K562 treated with DMSO at 1 percent for 4 hours (cell line): Measurements from ENCODE around the gene MS4A14. TPM values are rescaled to one million over a fixed set of nuclear protein-coding genes. Genes with fewer than 3 reads are reported as not detected.

Experiments
- total RNA-seq: library from RNA; unstranded; fragments of 300-600 nt; gene quantifications from 2 replicates; pipeline ENCODE4 v1.2.3, GENCODE V29; 2022; ENCODE audit not compliant: insufficient read depth

Gene MS4A14, protein sequence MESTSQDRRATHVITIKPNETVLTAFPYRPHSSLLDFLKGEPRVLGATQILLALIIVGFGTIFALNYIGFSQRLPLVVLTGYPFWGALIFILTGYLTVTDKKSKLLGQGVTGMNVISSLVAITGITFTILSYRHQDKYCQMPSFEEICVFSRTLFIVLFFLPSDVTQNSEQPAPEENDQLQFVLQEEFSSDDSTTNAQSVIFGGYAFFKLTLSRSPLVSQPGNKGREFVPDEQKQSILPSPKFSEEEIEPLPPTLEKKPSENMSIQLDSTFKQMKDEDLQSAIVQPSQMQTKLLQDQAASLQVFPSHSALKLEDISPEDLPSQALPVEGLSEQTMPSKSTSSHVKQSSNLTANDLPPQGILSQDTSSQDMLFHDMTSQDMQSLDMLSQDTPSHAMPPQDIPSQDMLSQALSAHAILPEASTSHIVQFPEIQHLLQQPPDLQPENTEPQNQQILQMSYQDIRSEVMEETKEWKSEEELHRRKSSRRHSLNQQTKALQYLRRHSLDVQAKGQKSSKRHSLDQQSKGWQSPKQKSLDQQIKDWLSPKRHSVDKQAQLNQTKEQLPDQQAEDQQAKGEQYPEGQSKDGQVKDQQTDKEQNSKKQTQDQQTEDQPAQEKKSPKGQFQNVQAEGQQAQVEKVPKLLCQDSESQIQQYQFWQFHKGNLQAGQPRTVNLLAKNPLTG
- total RNA-seq = not detected in 2 replicates

DNA sequence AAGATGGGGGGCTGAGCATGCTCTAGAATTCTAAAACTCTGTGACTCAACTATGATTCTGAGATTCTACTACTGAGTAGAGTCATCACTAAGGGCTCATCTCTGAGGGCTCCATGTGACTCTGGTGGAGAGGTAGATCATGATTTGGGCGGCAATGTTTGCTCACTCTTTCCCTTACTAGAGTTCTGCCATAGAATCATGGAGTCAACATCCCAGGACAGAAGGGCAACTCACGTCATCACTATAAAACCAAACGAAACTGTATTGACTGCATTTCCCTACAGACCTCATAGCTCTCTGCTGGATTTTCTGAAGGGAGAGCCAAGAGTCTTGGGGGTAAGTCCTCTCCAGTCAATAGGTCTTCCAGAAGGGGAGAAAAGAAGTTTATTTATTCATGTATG, at the start of gene MS4A14:
MS4A14 (plus strand) TSS at position 78 of the 400 bp plus-strand sequence; CDS start at position 198, 120 bp downstream.

DNA sequence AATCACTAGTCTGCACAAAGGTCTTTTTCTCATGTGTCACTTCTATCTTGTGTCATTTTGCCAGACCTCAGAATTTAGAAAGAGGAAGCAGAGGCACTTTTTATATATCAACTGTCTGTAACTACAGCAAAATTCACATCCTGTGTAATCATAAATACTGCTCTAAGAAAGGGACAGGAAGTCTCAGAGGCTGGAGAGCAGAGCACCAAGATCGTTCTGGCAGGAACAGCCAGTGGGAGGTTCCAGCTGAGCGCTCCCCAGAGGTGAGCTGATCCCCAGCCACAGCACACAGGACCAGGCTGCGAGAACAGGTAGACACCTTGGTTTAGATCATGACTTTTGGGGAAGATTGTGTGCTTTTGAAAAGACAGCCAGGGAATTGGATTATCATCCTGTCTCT, 17.9 kb upstream of the MS4A14 start, which contains the start of gene MS4A7:
MS4A7 (plus strand) TSS at position 179 of the 400 bp plus-strand sequence. CDS start 4,610 bp downstream, outside the sequence.

GRCh38 chr11:60429272-60429671, 33.0 kb downstream of the MS4A14 start, which contains the start of gene MS4A5:
MS4A5 (plus strand) TSS chr11:60429572; CDS start chr11:60429675, 103 bp downstream.

GRCh38 chr11:60455531-60456042, 59.3 kb downstream of the MS4A14 start, which contains the start of gene MS4A1:
MS4A1 (plus strand) TSS chr11:60455847; CDS start chr11:60462375, 6,528 bp downstream.

Other genes with a start within 250 kb of the MS4A14 start
- gene MS4A6A, start 213.4 kb upstream of the MS4A14 start, total RNA-seq = 0.86 and 3.4 TPM in 2 replicates
- 1.4 TPM in 1 of 2 replicates, not detected in the other for gene MS4A4E, start 153.3 kb upstream of the MS4A14 start, total RNA-seq
- gene MS4A4A, start 115.8 kb upstream of the MS4A14 start, total RNA-seq = 0.81 TPM in 1 of 2 replicates, not detected in the other
- gene MS4A6E, start 69.2 kb upstream of the MS4A14 start, total RNA-seq = not detected in 2 replicates
- not detected in 2 replicates for gene MS4A7, start 17.9 kb upstream of the MS4A14 start, total RNA-seq
- gene MS4A5, start 33.1 kb downstream of the MS4A14 start, total RNA-seq = not detected in 2 replicates
- gene MS4A1, start 59.4 kb downstream of the MS4A14 start, total RNA-seq = not detected in 2 replicates
- gene MS4A12, start 96.3 kb downstream of the MS4A14 start, total RNA-seq = not detected in 2 replicates
- gene MS4A13, start 118.9 kb downstream of the MS4A14 start, total RNA-seq = not detected in 2 replicates